Endothelial cell of umbilical vein (primary cell): Measurements from ENCODE around the gene TNNT3. TPM values are rescaled to one million over a fixed set of nuclear protein-coding genes. Genes with fewer than 3 reads are reported as not detected.

Experiments
- BruUV-seq: library from RNA; stranded (reverse); fragments of 400-500 nt; replicated peaks from 2 replicates; lab custom pipeline; 2021; lab: Mats Ljungman, UMichigan
- CTCF ChIA-PET: fragments of 300-600, 350-600 bp; sonication (Branson Sonifier 250); formaldehyde crosslinking; loops from one replicate; lab custom pipeline; 2021; ENCODE audit warnings: antibody characterized with exemption, inconsistent platforms; lab: Charles Lee
- POLR2A ChIA-PET: fragments of 300-600, 350-600 bp; sonication (Branson Sonifier 250); formaldehyde crosslinking; loops from one replicate; lab custom pipeline; 2021; ENCODE audit warnings: antibody characterized with exemption, inconsistent platforms; lab: Charles Lee
- DNase-seq: peaks from one replicate; pipeline ENCODE4 v3.0.0-alpha.2; 2011; ENCODE audit warnings: low read depth, low spot score
- FAIRE-seq: peaks from 2 replicates; lab custom pipeline; 2011; peaks lifted over from hg19 to GRCh38; lab: Jason Lieb, UNC
- H2AFZ ChIP-seq: 2 replicates; pipeline ENCODE4 v1.6.0; 2012; ENCODE audit warnings: low read depth, low read length, control low read depth, inconsistent platforms
- H3K27ac ChIP-seq: 2 replicates; pipeline ENCODE4 v1.5.1; 2011; ENCODE audit warnings: low read depth, mild to moderate bottlenecking, control low read depth, low read length, moderate library complexity; ENCODE audit not compliant: insufficient read depth
- H3K27me3 ChIP-seq, 2 experiments: 2 replicates each; pipeline versions ENCODE4 v1.6.0 to v1.6.1; 2011; ENCODE audit warnings: low read length in 2 of 2, mixed read lengths in 1 of 2; ENCODE audit not compliant: control insufficient read depth in 2 of 2, insufficient read depth in 2 of 2
- H3K36me3 ChIP-seq, 2 experiments: 2 replicates in 1 of 2; 3 replicates in 1 of 2; pipeline ENCODE4 v1.5.1; 2011; ENCODE audit warnings: low read length in 2 of 2, mild to moderate bottlenecking in 1 of 2, moderate library complexity in 1 of 2; ENCODE audit not compliant: control insufficient read depth in 2 of 2, insufficient read depth in 2 of 2; ENCODE audit errors: extremely low read depth in 1 of 2
- H3K4me1 ChIP-seq: 3 replicates; pipeline ENCODE4 v1.5.1; 2011; ENCODE audit warnings: mild to moderate bottlenecking, low read length; ENCODE audit not compliant: control insufficient read depth, insufficient read depth; ENCODE audit errors: extremely low read depth
- H3K4me2 ChIP-seq: 2 replicates; pipeline ENCODE4 v1.6.1; 2011; ENCODE audit warnings: low read length, control low read depth, mixed read lengths; ENCODE audit not compliant: insufficient read depth
- H3K4me3 ChIP-seq, 3 experiments: fragments of 200-600 bp in 1 of 3; sonication (generic), shearing (Covaris generic) in 1 of 3; replicated peaks in 1 of 3; 2 replicates each; pipeline ENCODE4 v1.5.1; 2011 to 2016; ENCODE audit warnings: control low read depth in 3 of 3, low read length in 3 of 3, mild to moderate bottlenecking in 2 of 3, inconsistent platforms in 1 of 3, low read depth in 1 of 3, moderate library complexity in 1 of 3; ENCODE audit not compliant: insufficient read depth in 1 of 3
- H3K79me2 ChIP-seq: 2 replicates; pipeline ENCODE4 v1.6.0; 2012; ENCODE audit warnings: low read length, inconsistent platforms; ENCODE audit not compliant: control insufficient read depth, insufficient read depth
- H3K9ac ChIP-seq: replicated peaks from 2 replicates; pipeline ENCODE3; 2011; ENCODE audit warnings: low read length, control low read depth; ENCODE audit not compliant: insufficient read depth; ENCODE audit errors: extremely low read depth
- H3K9me1 ChIP-seq: replicated peaks from 3 replicates; pipeline ENCODE4 v1.6.0; 2011; ENCODE audit warnings: mild to moderate bottlenecking, low read length; ENCODE audit not compliant: control insufficient read depth, insufficient read depth; ENCODE audit errors: extremely low read depth
- H3K9me3 ChIP-seq: replicated peaks from 2 replicates; pipeline ENCODE4 v1.5.1; 2012; ENCODE audit warnings: low read length, inconsistent platforms; ENCODE audit not compliant: control insufficient read depth, insufficient read depth
- H4K20me1 ChIP-seq: replicated peaks from 2 replicates; pipeline ENCODE3; 2011; ENCODE audit warnings: mild to moderate bottlenecking, low read length; ENCODE audit not compliant: control insufficient read depth, insufficient read depth; ENCODE audit errors: extremely low read depth
- EZH2 ChIP-seq: IDR thresholded peaks from 2 replicates; pipeline ENCODE4 v1.6.1; 2012; ENCODE audit warnings: borderline replicate concordance, low read depth, mild to moderate bottlenecking, moderate library complexity, low read length, inconsistent platforms; ENCODE audit not compliant: severe bottlenecking
- FOS ChIP-seq: IDR thresholded peaks from 2 replicates; pipeline ENCODE4 v1.6.1; 2011; ENCODE audit warnings: mild to moderate bottlenecking, low read length, moderate library complexity, borderline replicate concordance; ENCODE audit not compliant: insufficient read depth
- GATA2 ChIP-seq: IDR thresholded peaks from 2 replicates; pipeline ENCODE4 v1.7.0; 2011; ENCODE audit warnings: low read depth, mild to moderate bottlenecking, moderate library complexity, mixed read lengths, low read length; ENCODE audit not compliant: insufficient read length, insufficient read depth
- JUN ChIP-seq: IDR thresholded peaks from 2 replicates; pipeline ENCODE4 v1.6.1; 2011; ENCODE audit warnings: borderline replicate concordance, low read depth; ENCODE audit not compliant: insufficient read length, insufficient read depth
- MYC ChIP-seq: IDR thresholded peaks from one replicate; pipeline ENCODE4 v1.6.1; 2011; ENCODE audit warnings: mild to moderate bottlenecking, low read depth, low read length
- POLR2A ChIP-seq: IDR thresholded peaks from 2 replicates; pipeline ENCODE4 v1.6.1; 2012; ENCODE audit warnings: low read depth, mild to moderate bottlenecking, control low read depth, low read length
- POLR2AphosphoS5 ChIP-seq: IDR thresholded peaks from 2 replicates; pipeline ENCODE4 v1.6.1; 2012; ENCODE audit warnings: low read depth, mild to moderate bottlenecking, control low read depth, low read length, moderate library complexity; ENCODE audit not compliant: insufficient read depth
- dilution Hi-C: fragments of 300-500 bp; cut with MboI; formaldehyde crosslinking; loops from one replicate; pipeline ENCODE4 v1.15.0; 2019; ENCODE audit warnings: low sequenced_read_pairs; ENCODE audit not compliant: extremely low pct_ligation_motif_present
- intact Hi-C: fragments of 100-400 bp; cut with micrococcal nuclease; formaldehyde crosslinking; loops from one replicate; pipeline ENCODE4 v1.10.0; 2022
- polyA plus RNA-seq, 4 experiments: library from polyadenylated mRNA; depleted of rRNA in 3 of 4; stranded (reverse) in 3 of 4; unstranded in 1 of 4; fragments of >200 nt; gene quantifications; 2 replicates each; pipeline versions ENCODE4 v1.2.1 to v1.2.3, GENCODE V29; 2011 to 2012; ENCODE audit warnings: missing spikeins in 1 of 4
- total RNA-seq: library from RNA; stranded (reverse); gene quantifications from 2 replicates; pipeline ENCODE4 v1.2.3, GENCODE V29; 2021
- TF ChIP-seq, protein P1 (sequence below): IDR thresholded peaks from 2 replicates; pipeline ENCODE4 v1.6.1; 2011; ENCODE audit not compliant: insufficient read depth, insufficient read length
- TF ChIP-seq, protein P2 (sequence below), 2 donors: IDR thresholded peaks; 1 replicate in 1 of 2; 2 replicates in 1 of 2; pipeline ENCODE4 v1.5.1; 2011; ENCODE audit warnings: low read length in 2 of 2, mild to moderate bottlenecking in 2 of 2, moderate library complexity in 2 of 2, control low read depth in 1 of 2, inconsistent platforms in 1 of 2, low read depth in 1 of 2; ENCODE audit not compliant: insufficient read depth in 1 of 2; ENCODE audit errors: extremely low read depth in 1 of 2

Gene TNNT3
- total and polyA plus RNA-seq, 2 donors (not counting 3 experiments of a cell fraction or from before 2014, with no cell fraction given), result not detected

DNA sequence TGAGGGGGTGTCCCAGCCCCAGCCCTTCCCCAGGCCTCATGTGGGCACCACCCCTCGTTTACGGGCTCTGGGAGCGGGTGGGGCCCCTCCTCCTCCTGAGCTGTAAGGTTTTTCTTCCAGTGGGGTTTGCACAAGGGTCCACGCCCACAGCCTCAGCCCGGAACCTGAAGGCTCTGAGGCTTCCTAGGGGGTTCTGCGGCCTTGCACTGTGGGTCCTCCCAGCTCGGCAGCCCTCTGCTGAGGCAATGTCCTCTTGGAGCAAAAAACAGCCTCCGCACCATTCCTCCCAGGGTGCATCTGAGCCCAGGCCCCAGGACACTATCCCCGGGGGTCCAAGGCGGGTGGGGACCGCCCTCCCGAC lies 64.1 kb downstream of the TNNT3 start:
- Histone ChIP-seq H3K4me3 (no peak overlapping the region), H3K36me3 (no peaks in the 10 kb centered on the region), H3K9me1 (no peaks in the 10 kb centered on the region), H4K20me1 (no peaks in the 10 kb centered on the region), H2AFZ (no peak overlapping the region), H3K4me1 (no peaks in the 10 kb centered on the region), H3K27ac (no peak overlapping the region), H3K27me3 (no peaks in the 10 kb centered on the region), H3K9ac (no peak overlapping the region), H3K9me3 (no peaks in the 10 kb centered on the region), H3K79me2 (no peaks in the 10 kb centered on the region), H3K4me2 (no peak overlapping the region)
- DNase-seq, result no peak
- TF ChIP-seq POLR2AphosphoS5 (no peak), FOS (no peak), POLR2A (no peak), JUN (no peak), GATA2 (no peak), MYC (no peak), EZH2 (no peak)
- TF ChIP-seq, protein P1, sequence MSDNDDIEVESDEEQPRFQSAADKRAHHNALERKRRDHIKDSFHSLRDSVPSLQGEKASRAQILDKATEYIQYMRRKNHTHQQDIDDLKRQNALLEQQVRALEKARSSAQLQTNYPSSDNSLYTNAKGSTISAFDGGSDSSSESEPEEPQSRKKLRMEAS, result no peak
- TF ChIP-seq, protein P2, sequence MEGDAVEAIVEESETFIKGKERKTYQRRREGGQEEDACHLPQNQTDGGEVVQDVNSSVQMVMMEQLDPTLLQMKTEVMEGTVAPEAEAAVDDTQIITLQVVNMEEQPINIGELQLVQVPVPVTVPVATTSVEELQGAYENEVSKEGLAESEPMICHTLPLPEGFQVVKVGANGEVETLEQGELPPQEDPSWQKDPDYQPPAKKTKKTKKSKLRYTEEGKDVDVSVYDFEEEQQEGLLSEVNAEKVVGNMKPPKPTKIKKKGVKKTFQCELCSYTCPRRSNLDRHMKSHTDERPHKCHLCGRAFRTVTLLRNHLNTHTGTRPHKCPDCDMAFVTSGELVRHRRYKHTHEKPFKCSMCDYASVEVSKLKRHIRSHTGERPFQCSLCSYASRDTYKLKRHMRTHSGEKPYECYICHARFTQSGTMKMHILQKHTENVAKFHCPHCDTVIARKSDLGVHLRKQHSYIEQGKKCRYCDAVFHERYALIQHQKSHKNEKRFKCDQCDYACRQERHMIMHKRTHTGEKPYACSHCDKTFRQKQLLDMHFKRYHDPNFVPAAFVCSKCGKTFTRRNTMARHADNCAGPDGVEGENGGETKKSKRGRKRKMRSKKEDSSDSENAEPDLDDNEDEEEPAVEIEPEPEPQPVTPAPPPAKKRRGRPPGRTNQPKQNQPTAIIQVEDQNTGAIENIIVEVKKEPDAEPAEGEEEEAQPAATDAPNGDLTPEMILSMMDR (IDR thresholded peaks at IDR 0.05; ENCODE audit: extremely low read depth in 1 of 2, insufficient read depth in 1 of 2, low read depth in 1 of 2, low read length in 2 of 2), result no peak
- no peak for FAIRE-seq
- ChIA-PET POLR2A (no interaction called here), CTCF (interaction anchor here (1.3 kb wide), 1 partner anchor 101 kb away, joined by 4 read pairs; no protein-coding TSS in a partner anchor)
- BruUV-seq, result no TSS peak
- dilution Hi-C loops (no loop called here), intact Hi-C loops (no loop called here)
